Motor neuron (in vitro differentiated cells): Measurements from ENCODE around the gene TMEM156. TPM values are rescaled to one million over a fixed set of nuclear protein-coding genes. Genes with fewer than 3 reads are reported as not detected.
A peak's percentile ranks its signal among the peaks of the same experiment; 100 is the strongest.

ENCODE experiments used
- ATAC-seq, 8 experiments: fragments of 200-7000 bp; cut with Tn5 transposase; replicated peaks in 6 of 8; 2 replicates each; pipeline ENCODE4 v1.8.0; 2021; ENCODE audit warnings: mild to moderate bottlenecking in 8 of 8, moderate library complexity in 8 of 8
- H3K27ac ChIP-seq, 2 donors: fragments of 250-450 bp; sonication (Bioruptor Pico); 2 replicates each; pipeline ENCODE4 v1.9.0; 2021; ENCODE audit warnings: antibody characterized with exemption in 2 of 2, mild to moderate bottlenecking in 2 of 2, moderate library complexity in 1 of 2
- H3K4me1 ChIP-seq, 2 donors: fragments of 250-450 bp; sonication (Bioruptor Pico); replicated peaks in 1 of 2; 2 replicates each; pipeline ENCODE4 v1.6.1; 2021; ENCODE audit warnings: antibody characterized with exemption in 2 of 2, mild to moderate bottlenecking in 2 of 2, moderate library complexity in 1 of 2
- H3K4me3 ChIP-seq, 5 donors: fragments of 250-450 bp; sonication (Bioruptor Pico); 2 replicates each; pipeline ENCODE4 v1.9.0; 2021; ENCODE audit warnings: antibody characterized with exemption in 5 of 5, mild to moderate bottlenecking in 5 of 5, moderate library complexity in 4 of 5
- WGBS, 10 experiments: fragments of 450-650 bp; shearing (Covaris generic); methylation state at CpG; one replicate each; pipeline ENCODE4 v1.0.0; 2022; 5-methylcytosine and 5-hydroxymethylcytosine counted together
- in situ Hi-C, 9 experiments: fragments of 400-800 bp; cut with MboI; loops; one replicate each; pipeline ENCODE4 v1.15.0; 2021; ENCODE audit warnings: low sequenced_read_pairs in 9 of 9, low pct_unique_long_range_greater_than_20kb in 2 of 9; ENCODE audit not compliant: unreplicated experiment in 9 of 9
- total RNA-seq, 8 experiments: library from RNA; unstranded; fragments of 300-600 nt; gene quantifications; 2 replicates each; pipeline versions ENCODE4 v1.2.3 to v1.2.4, GENCODE V29; 2022

The TMEM156 gene
- total RNA-seq, 8 experiments from 2014 or later, result 0.08 to 0.64 (median 0.27) TPM; not detected in 4

DNA sequence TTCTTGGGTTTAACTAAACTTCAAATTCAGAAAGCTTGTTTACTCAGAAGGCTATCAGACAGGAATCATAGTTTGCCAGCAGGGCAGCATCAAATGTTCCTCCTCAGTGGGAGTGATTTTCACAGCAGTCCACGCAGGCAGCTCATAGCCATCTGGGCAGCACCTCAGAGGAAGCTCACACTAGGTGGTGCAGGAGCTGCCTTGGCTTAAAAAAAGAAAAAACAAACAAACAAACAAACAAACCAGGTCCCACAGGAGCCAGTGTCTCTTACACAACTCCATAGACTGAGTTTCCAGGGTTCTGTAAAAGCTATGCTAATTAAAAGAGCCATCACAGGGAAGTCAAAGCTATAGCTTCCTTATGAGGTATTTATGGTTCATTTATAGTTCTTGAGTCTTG lies 19.3 kb upstream of the TMEM156 start:
- ATAC-seq, result peak in 1 of 8 experiments; percentile 41
- peaks cover 6 to 12% of the 10 kb centered on the region in 2 donors for H3K4me1 ChIP-seq
- in situ Hi-C loops, result no loop called here
- H3K4me3 ChIP-seq, result no peak overlapping the region
- 67 to 100% (median 80%) methylated on average over 1 of the region's 1 CpG; no CpG with 5 or more reads in 4 of the 10 experiments for WGBS, 10 experiments
- no peak overlapping the region for H3K27ac ChIP-seq

DNA sequence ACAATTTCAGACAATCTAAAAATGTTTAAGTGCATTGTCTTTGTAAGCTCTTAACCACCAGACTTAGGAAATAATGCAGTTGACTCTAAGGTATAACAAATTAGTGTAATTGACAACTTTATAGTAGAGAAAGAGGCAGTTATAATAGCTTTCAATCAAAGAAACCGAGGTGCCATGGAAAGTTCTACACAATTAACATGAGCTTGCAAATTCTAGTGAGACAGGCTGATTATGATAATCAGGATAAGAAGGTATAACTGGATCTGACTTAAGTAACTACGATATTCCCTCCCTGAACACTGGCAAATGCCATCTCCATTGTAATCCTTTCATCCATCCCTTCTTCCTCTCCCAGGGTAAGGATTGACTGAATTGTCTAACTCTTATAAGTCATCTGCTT lies 18.4 kb upstream of the TMEM156 start:
- ATAC-seq, result no peak
- WGBS, 10 experiments, result 56 to 100% (median 67%) methylated on average over 1 to 2 of the region's 2 CpGs; no CpG with 5 or more reads in 1 of the 10 experiments
- H3K4me3 ChIP-seq, result no peak overlapping the region
- H3K27ac ChIP-seq, result no peak overlapping the region
- in situ Hi-C loops, result no loop called here
- H3K4me1 ChIP-seq, result peaks cover 6 to 12% of the 10 kb centered on the region in 2 donors

DNA sequence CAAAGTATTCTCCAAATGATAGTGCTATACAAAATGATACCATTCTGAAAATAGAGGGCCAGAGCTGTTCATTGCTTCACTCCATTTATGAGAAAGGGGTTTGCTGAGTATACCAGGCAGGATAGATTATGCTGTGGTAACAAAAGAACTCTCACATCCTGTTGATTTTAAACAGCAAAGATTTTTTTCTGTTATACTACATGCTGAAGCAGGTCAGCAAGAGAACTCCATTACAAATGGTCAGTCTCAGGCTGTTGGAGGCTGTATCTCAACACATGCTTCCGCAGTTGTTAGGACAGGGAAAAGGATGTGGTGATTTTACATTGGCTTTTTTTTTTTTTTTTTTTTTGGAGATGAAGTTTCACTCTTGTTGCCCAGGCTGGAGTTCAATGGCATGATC lies 16.1 kb upstream of the TMEM156 start:
- no peak overlapping the region for H3K4me3 ChIP-seq
- ATAC-seq, result no peak
- 60 to 100% (median 100%) methylated on average over 1 of the region's 1 CpG; no CpG with 5 or more reads in 5 of the 10 experiments for WGBS, 10 experiments
- no peak overlapping the region for H3K27ac ChIP-seq
- H3K4me1 ChIP-seq, result peaks cover 9 to 12% of the 10 kb centered on the region in 2 donors
- in situ Hi-C loops, result no loop called here

DNA sequence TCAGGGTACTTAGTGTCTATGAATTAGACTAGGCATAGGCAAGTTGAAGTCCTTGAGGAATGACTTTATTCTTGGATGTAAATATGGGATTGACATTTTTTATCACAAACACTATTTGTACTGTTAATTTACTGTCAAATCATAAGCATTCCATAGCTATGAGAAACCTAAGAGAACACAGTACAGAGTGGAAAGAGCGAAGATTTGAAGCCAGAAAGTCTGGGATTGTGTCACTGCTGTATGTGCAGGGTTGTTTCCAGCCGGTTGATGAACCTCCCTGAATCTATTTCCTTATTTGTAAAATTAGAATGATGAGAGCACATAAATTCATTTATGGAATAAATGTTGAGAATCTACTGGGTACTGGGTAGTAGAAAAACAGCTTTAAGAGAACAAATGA lies 15.5 kb upstream of the TMEM156 start:
- H3K27ac ChIP-seq, result no peak overlapping the region
- ATAC-seq, result no peak
- H3K4me1 ChIP-seq, result peaks cover 14 to 17% of the 10 kb centered on the region in 2 donors
- in situ Hi-C loops, result no loop called here
- H3K4me3 ChIP-seq, result no peak overlapping the region
- 38 to 100% (median 86%) methylated on average over 1 to 2 of the region's 2 CpGs; no CpG with 5 or more reads in 1 of the 10 experiments for WGBS, 10 experiments

DNA sequence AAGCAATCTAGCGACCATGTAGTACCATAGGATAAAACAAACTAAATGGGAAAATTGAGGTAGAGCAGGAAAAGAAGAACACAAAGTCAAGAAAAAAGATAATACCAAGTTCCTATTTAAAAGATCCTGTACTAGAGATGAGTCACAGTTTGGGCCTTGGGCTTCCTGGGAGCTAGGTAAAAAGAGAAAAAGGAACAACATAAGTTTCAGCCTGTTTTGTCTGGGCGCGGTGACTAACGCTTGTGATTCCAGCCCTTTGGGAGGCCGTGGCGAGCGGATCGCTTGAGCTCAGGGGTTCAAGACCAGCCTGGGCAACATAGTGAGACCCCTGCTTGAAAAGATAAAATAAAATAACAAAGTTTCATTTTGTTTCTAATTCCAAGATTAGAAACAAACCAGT lies 14.0 kb upstream of the TMEM156 start:
- Histone ChIP-seq H3K27ac (no peak overlapping the region), H3K4me3 (peak overlapping the region; percentile 65 to 97 (median 80)), H3K4me1 (peaks cover 14% of the 10 kb centered on the region in 2 donors)
- 72 to 100% (median 89%) methylated on average over 1 to 8 of the region's 8 CpGs; no CpG with 5 or more reads in 1 of the 10 experiments for WGBS, 10 experiments
- ATAC-seq, result no peak
- in situ Hi-C loops, result no loop called here

DNA sequence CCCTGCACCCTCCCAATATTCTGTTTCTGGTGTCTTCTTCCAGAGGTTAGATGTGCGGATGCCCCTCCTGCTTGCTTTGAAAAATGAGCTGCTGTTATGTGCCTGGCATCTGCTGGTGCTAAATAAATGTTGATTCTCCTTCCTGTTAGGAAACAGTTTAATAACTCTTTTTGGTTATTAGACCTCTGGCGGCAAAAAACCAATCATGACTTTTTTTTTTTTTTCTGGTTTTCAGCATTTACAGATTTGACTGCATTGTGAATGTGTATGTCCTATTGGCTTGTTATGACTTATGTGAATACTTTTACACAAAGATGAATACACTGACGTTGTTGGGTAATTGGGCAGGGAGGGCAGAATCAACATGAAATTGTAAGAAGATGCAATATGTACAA lies 13.6 kb upstream of the TMEM156 start:
- Histone ChIP-seq H3K4me3 (peak overlapping the region; percentile 65 to 97 (median 80)), H3K27ac (peak overlapping the region in 1 of 2 donors; percentile 89), H3K4me1 (peaks cover 12 to 14% of the 10 kb centered on the region in 2 donors)
- no peak for ATAC-seq
- in situ Hi-C loops, result no loop called here
- WGBS, 10 experiments, result 0 to 66% (median 24%) methylated on average over 1 to 3 of the region's 3 CpGs

DNA sequence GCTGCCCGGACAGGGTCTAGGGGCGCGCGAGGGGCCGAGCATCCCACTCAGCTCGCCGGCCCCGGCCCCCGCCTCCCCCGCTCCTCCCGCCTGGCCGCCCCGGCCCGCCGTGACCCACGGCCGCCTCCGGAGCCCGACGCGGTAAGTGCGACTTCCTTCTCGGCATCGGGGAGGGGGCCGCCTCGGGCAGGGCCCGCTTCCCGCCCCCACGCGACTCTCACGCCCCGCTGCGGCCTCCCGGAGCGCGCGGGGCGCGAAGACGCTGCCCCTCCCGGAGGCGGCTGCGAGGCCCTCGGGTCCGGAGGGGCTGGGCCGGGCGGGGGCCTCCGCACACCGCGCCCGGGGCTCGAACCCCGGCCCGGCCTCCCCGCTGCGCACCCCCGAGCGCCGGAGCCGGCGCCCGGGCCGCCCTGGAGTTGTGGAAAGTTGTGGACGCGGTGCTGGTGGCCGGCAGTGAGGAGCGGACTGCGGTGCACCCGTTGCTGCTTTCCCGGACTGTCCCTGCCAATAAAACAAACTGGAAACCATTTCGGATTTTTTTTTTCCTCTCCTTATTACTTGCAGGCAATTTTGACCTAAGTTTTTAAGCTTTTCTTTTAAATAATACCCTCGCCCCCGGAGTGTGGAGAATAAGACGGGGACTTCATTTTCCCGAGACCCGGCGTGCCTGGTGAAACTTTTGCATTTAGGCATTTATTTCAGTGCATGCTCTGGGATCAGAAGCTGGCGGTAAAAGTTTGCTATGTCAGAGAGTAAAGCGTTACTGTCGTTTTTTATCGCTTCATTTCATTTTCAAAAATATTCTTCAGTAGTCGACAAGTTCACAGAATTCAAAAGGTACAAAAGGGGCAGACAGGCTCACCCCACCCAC lies 13.0 kb upstream of the TMEM156 start:
- ATAC-seq, result peak in 6 of 8 experiments; percentile 35 to 57 (median 52)
- in situ Hi-C loops, result no loop called here
- 0 to 20% (median 3%) methylated on average over 1 to 19 of the region's 82 CpGs for WGBS, 10 experiments
- peak overlapping the region; percentile 65 to 97 (median 80) for H3K4me3 ChIP-seq
- H3K27ac ChIP-seq, result peak overlapping the region; percentile 70 to 89
- H3K4me1 ChIP-seq, result peaks cover 10 to 11% of the 10 kb centered on the region in 2 donors

DNA sequence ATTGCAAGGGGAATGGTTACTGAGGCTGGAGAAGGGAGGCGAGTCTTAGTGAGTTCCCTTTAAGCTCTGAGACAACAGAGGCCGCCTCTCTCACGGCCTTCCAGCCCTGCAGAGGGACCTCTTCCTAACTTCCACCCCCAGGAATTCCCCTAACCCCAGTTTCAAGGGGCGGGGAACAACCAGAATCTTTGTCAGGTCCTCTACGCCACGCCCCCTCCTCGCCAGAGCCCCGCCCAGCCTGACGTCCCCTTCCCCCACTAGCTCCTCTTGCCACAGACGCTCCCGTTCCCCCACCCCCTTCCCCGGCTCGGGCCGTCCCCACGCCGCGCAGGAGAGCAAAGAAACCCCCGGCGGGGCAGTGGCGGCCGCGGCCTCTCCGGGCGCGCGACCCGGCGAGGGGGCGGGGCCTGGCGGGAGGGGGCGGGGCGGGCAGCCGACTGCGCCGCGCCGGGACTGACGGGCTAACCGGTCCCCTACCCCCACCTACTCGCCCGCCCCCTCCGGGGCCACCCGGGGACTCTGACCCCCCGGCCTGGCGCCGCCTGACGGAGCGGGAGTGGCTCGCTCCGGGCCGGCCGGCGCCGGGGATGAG lies 12.3 kb upstream of the TMEM156 start:
- in situ Hi-C loops, result no loop called here
- peak overlapping the region; percentile 65 to 97 (median 80) for H3K4me3 ChIP-seq
- peak overlapping the region; percentile 70 to 89 for H3K27ac ChIP-seq
- peak; percentile 70 to 88 (median 84) for ATAC-seq
- 0% methylated on average over 1 to 2 of the region's 54 CpGs; no CpG with 5 or more reads in 7 of the 10 experiments for WGBS, 10 experiments
- peaks cover 10 to 11% of the 10 kb centered on the region in 2 donors for H3K4me1 ChIP-seq

DNA sequence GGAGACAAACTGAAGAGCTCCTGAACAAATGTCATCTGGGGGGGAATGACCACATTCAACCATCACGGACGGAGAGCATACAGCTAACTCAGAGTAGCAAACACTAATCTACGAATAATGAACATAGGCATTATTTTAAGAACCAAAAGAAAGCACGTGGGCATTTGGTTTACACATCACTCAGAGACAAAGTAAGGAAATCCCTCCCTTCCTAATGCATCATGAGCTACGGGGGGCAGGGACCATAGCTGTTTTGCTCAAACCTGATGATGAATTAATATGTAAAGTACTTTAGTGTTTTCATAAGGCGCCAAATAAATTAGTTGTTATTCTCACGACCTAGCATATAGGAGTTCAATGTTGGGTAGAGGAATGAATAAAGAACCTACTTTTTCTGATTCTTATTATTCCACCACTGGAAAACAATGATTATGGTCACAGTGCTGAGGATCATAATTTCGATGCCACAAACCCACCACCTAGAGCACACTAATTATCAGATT lies 11.7 kb upstream of the TMEM156 start:
- no peak for ATAC-seq
- Histone ChIP-seq H3K4me3 (peak overlapping the region; percentile 65 to 97 (median 80)), H3K4me1 (peaks cover 10 to 11% of the 10 kb centered on the region in 2 donors), H3K27ac (peak overlapping the region; percentile 70 to 89)
- 0 to 35% (median 21%) methylated on average over 3 to 8 of the region's 8 CpGs; no CpG with 5 or more reads in 1 of the 10 experiments for WGBS, 10 experiments
- in situ Hi-C loops, result no loop called here

DNA sequence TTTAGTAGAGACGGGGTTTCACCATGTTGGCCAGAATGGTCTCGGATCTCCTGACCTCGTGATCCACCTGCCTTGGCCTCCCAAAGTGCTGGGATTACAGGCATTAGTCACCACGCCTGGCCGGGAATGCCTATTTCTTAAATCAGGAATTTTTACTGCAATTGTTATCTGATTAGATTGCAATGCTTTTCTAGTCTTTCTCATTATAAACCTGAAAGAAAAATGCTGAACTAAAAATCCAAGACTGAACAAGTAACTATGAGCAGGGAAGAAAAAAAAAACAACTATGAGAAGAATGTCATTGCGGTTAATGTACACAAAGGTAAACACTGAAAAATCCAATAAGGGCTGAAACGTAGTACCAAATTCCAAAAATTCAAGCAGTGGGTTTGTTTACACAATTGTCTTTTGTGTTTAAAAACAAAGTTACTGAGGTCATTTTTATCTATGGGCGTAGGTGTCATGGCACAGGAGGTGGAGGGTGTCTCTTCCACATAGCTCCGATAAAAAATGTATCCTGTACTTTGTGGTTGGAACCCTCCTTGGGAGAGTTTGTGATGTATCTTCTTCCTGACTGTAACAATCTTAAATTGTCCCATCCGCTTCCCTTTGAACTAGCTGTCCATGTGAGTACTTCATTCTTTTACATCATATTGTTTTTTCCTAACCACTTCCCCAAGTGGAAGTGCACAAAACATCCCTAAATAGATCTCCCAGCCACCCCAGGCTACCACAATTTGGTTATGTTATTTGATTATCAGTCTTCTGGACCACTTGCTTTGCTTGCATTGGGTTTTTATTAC lies 11.1 kb upstream of the TMEM156 start:
- in situ Hi-C loops, result no loop called here
- no peak for ATAC-seq
- Histone ChIP-seq H3K4me1 (peaks cover 10 to 12% of the 10 kb centered on the region in 2 donors), H3K27ac (peak overlapping the region in 1 of 2 donors; percentile 89), H3K4me3 (peak overlapping the region; percentile 65 to 97 (median 80))
- WGBS, 10 experiments, result 67 to 96% (median 81%) methylated on average over 1 to 9 of the region's 10 CpGs; no CpG with 5 or more reads in 1 of the 10 experiments

DNA sequence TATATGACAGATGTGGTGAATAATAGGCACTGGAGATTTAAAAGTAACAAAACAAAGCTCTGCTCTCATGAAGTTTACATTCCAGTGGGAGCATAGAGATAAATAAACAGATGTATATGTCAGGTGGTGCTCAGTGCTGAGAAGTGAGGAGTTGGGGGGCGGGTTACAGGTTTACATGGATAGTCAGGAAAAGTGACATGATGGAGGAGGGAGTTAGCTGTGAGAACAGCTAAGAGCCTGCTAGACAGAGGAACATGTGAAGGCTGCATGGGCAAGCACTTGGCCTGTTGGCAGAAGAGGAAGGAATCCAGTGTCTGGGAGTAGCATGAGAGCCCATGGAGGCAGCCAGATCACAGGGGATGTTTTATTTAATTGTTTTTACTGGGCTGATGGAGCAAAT lies 10.2 kb upstream of the TMEM156 start:
- ATAC-seq, result no peak
- no peak overlapping the region for H3K27ac ChIP-seq
- no peak overlapping the region for H3K4me3 ChIP-seq
- peaks cover 19 to 21% of the 10 kb centered on the region in 2 donors for H3K4me1 ChIP-seq
- in situ Hi-C loops, result no loop called here
- WGBS, 10 experiments, result 50 to 100% (median 88%) methylated on average over 1 of the region's 1 CpG; no CpG with 5 or more reads in 4 of the 10 experiments

DNA sequence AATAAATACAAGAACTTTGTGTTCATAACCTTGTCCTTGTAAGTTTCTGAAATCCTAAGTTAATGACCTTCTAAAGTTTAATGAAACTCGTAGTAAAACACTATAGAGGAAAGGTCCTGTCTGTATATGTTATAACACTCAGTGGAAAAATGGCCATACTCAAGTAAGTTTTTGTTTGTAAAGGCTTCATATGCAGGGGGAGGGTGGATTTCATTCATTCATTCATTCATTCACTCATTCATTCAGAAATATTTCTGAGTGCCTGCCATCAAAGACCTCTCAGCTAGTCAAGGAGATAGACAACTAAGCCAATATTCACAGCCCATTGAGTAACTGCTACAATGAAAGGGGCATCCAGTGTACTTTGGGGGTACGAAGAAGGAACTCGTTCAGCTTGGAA lies 6.9 kb upstream of the TMEM156 start:
- H3K4me3 ChIP-seq, result no peak overlapping the region
- no peak for ATAC-seq
- H3K27ac ChIP-seq, result no peak overlapping the region
- peaks cover 22 to 35% of the 10 kb centered on the region in 2 donors for H3K4me1 ChIP-seq
- in situ Hi-C loops, result no loop called here
- WGBS, 10 experiments, result 86 to 100% (median 93%) methylated on average over 1 to 3 of the region's 3 CpGs; no CpG with 5 or more reads in 1 of the 10 experiments
